HEK293T (cell line): ENCODE data around the gene CYB5A.

Source experiments
- CTCF ChIA-PET: fragments of 350-600 bp; formaldehyde crosslinking; extraction: SDS; loops from one replicate; lab custom pipeline; 2021; ENCODE audit warnings: antibody characterized with exemption, inconsistent platforms; lab: Yijun Ruan, JAX
- POLR2A ChIA-PET: fragments of 350-600 bp; formaldehyde crosslinking; extraction: SDS; loops from one replicate; lab custom pipeline; 2020; ENCODE audit warnings: antibody characterized with exemption, inconsistent platforms; lab: Yijun Ruan, JAX
- DNase-seq: peaks from one replicate; pipeline ENCODE4 v3.0.0; 2012; ENCODE audit warnings: mixed read lengths; ENCODE audit errors: extremely low spot score
- ARNT ChIP-seq: fragments of 450-650 bp; IDR thresholded peaks from 2 replicates; pipeline ENCODE4 v1.6.1; 2017; ENCODE audit warnings: mild to moderate bottlenecking
- BHLHE40 ChIP-seq: fragments of 450-650 bp; IDR thresholded peaks from 2 replicates; pipeline ENCODE4 v1.6.1; 2016; ENCODE audit warnings: mild to moderate bottlenecking, moderate library complexity, borderline replicate concordance
- CTBP1 ChIP-seq: fragments of 450-650 bp; IDR thresholded peaks from 2 replicates; pipeline ENCODE4 v1.6.1; 2016; ENCODE audit warnings: borderline replicate concordance
- ELF4 ChIP-seq: fragments of 450-650 bp; IDR thresholded peaks from 2 replicates; pipeline ENCODE4 v1.6.1; 2017; ENCODE audit warnings: antibody characterized with exemption
- FOXA1 ChIP-seq: fragments of 450-650 bp; IDR thresholded peaks from 2 replicates; pipeline ENCODE4 v1.6.1; 2016; ENCODE audit warnings: mild to moderate bottlenecking
- FOXK2 ChIP-seq: fragments of 450-650 bp; IDR thresholded peaks from 2 replicates; pipeline ENCODE4 v1.6.1; 2016; ENCODE audit warnings: mild to moderate bottlenecking
- FOXM1 ChIP-seq: fragments of 450-650 bp; IDR thresholded peaks from 2 replicates; pipeline ENCODE4 v1.6.1; 2017; ENCODE audit warnings: mild to moderate bottlenecking, borderline replicate concordance
- HDGF ChIP-seq: fragments of 450-650 bp; IDR thresholded peaks from 2 replicates; pipeline ENCODE4 v1.6.1; 2017; ENCODE audit warnings: antibody characterized with exemption, borderline replicate concordance
- L3MBTL2 ChIP-seq: fragments of 450-650 bp; conservative IDR thresholded peaks from 2 replicates; pipeline ENCODE4 v1.6.1; 2016; ENCODE audit warnings: mild to moderate bottlenecking
- LEF1 ChIP-seq: fragments of 450-650 bp; IDR thresholded peaks from 2 replicates; pipeline ENCODE4 v1.6.1; 2017; ENCODE audit warnings: mild to moderate bottlenecking, borderline replicate concordance
- NFRKB ChIP-seq: fragments of 450-650 bp; IDR thresholded peaks from 2 replicates; pipeline ENCODE4 v1.6.1; 2016; ENCODE audit warnings: mild to moderate bottlenecking, moderate library complexity
- PKNOX1 ChIP-seq: fragments of 450-650 bp; IDR thresholded peaks from 2 replicates; pipeline ENCODE4 v1.6.1; 2016
- SP1 ChIP-seq: fragments of 450-650 bp; IDR thresholded peaks from 2 replicates; pipeline ENCODE4 v1.6.1; 2017
- SUZ12 ChIP-seq: fragments of 450-650 bp; IDR thresholded peaks from 2 replicates; pipeline ENCODE4 v1.6.1; 2016; ENCODE audit warnings: mild to moderate bottlenecking
- TARDBP ChIP-seq: fragments of 450-650 bp; IDR thresholded peaks from 2 replicates; pipeline ENCODE4 v1.6.1; 2016
- ZNF384 ChIP-seq: fragments of 450-650 bp; IDR thresholded peaks from 2 replicates; pipeline ENCODE4 v1.6.1; 2016

Gene CYB5A

DNA sequence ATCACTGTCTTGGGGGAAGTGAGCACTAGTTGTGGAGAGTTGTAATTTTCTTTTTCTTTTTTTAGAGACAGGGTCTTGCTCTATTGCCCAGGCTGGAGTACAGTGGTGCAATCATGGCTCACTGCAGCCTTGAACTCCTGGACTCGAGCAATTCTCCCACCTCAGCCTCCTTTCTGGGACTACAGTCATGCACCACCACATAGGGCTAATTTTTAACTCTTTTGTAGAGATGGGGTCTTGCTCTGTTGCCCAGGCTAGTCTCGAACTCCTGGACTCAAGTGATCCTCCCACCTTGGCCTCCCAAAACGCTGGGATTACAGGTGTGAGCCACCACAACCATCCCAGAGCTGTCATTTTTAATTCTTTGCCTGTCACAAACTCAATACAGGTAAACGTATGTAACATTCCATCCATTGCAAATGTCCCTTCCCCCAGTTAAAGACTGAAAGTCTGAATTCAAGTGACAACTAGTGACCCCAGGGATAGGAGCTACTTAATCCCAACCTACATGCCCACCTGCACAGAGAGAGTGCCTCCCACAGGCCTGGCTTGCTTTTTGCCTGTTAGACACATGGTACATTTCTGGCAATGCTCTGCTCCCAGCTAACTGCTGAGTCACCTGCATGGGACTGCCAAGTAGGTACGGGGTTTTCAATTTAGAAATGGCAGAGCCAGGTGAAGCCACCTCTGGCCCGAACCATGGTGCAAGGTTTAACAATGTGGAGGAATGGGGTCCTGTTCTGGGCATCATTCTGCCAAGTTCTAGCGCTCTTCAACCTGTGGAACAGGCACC, 60.6 kb downstream of the CYB5A start:
- TF ChIP-seq PKNOX1 (no peak), ZNF384 (no peak), TARDBP (no peak)
- ChIA-PET POLR2A (no interaction called here), CTCF (no interaction called here)
- no peak for DNase-seq

GRCh38 chr18:74229891-74230290, 61.9 kb downstream of the CYB5A start:
- ChIA-PET POLR2A (no interaction called here), CTCF (no interaction called here)
- no peak for DNase-seq
- TF ChIP-seq CTBP1, result no peak
- TF ChIP-seq SP1, result no peak
- TF ChIP-seq ZNF384, result no peak
- no peak for TF ChIP-seq BHLHE40

DNA sequence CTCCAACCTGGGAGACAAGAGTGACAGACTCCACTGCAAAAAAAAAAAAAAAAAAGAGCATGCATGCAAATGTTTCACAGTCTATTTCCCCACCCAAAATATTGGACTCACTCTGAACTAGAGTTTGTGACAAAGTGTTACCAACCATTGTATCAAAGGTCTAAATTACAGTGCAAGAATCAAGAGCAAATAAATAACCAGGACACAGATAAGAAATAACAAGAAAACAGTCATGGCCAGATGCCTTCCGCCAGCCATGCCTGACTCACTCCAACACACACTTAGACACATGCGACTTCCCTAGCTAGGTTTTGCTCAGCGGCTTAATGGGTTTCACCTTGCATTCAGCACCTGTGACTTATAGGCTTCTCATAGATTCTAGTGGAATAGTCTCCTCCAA, 62.8 kb downstream of the CYB5A start:
- ChIA-PET CTCF (no interaction called here), POLR2A (no interaction called here)
- TF ChIP-seq SUZ12, result no peak
- TF ChIP-seq NFRKB, result no peak
- TF ChIP-seq FOXM1, result no peak
- no peak for TF ChIP-seq FOXA1
- TF ChIP-seq ZNF384, result no peak
- TF ChIP-seq L3MBTL2, result no peak
- TF ChIP-seq BHLHE40, result no peak
- no peak for TF ChIP-seq PKNOX1
- TF ChIP-seq CTBP1, result no peak
- no peak for TF ChIP-seq TARDBP
- TF ChIP-seq SP1, result no peak
- no peak for DNase-seq

- no peak for DNase-seq
- ChIA-PET POLR2A (no interaction called here), CTCF (no interaction called here)
- TF ChIP-seq FOXA1, result no peak
- TF ChIP-seq SP1, result no peak
- TF ChIP-seq NFRKB, result no peak
These were observed 63.5 kb downstream of the CYB5A start for GRCh38 chr18:74228312-74228711.

- POLR2A ChIA-PET, result no interaction called here
- no peak for TF ChIP-seq PKNOX1
- no peak for TF ChIP-seq BHLHE40
- no peak for TF ChIP-seq ELF4
- no peak for TF ChIP-seq SUZ12
- no peak for TF ChIP-seq ZNF384
- no peak for TF ChIP-seq HDGF
- TF ChIP-seq FOXK2, result no peak
- no peak for TF ChIP-seq FOXM1
- TF ChIP-seq LEF1, result no peak
- TF ChIP-seq NFRKB, result no peak
- no peak for TF ChIP-seq SP1
- TF ChIP-seq ARNT, result no peak
- no peak for TF ChIP-seq TARDBP
- no peak for TF ChIP-seq FOXA1
- no peak for TF ChIP-seq L3MBTL2
- no peak for TF ChIP-seq CTBP1
- DNase-seq, result no peak
- CTCF ChIA-PET, result no interaction called here
These were observed 65.1 kb downstream of the CYB5A start for GRCh38 chr18:74226666-74227065.

- TF ChIP-seq L3MBTL2 (no peak), ELF4 (no peak), LEF1 (no peak), NFRKB (no peak), FOXA1 (no peak), FOXK2 (no peak), HDGF (no peak), CTBP1 (no peak), ARNT (no peak), SP1 (no peak), TARDBP (no peak), PKNOX1 (no peak), BHLHE40 (no peak)
- ChIA-PET POLR2A (no interaction called here), CTCF (no interaction called here)
- DNase-seq, result no peak
These were observed 65.6 kb downstream of the CYB5A start for GRCh38 chr18:74226156-74226555.
